ENCODE data around the gene TM4SF1. TPM values are rescaled to one million over a fixed set of nuclear protein-coding genes. Genes with fewer than 3 reads are reported as not detected.
"Not testable (repeated sequence)": the region's sequence is repeated elsewhere in the genome, so short reads cannot be mapped to it uniquely, and the experiment has no call there.

The TM4SF1 gene
- total RNA-seq, 1 experiment from 2014 or later = 27.7 TPM

DNA sequence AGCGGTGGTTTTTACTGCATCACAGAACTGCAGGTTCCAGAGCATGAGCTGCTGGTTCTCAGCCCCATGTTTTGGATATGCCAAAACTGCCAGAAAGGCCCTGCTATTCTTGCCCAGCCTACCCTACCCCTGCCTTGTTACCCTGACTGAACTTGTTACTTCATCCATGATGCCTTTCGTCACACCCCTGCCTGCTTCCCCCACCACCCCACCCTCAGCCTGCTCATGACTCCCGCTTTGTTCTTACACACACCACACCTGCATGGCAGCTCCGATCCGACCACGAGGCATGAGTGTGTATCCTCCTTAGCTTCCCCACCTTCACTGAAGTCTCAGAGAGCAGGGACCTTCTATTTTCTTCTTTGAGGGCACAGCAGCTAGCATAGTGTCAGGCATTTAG, 5.1 kb upstream of the TM4SF1 start:
- H3K4me1 Mint-ChIP-seq (ENCODE audit: insufficient read depth, unreplicated experiment) = peaks cover 51% of the 10 kb centered on the region
- no peak for DNase-seq (ENCODE audit: unreplicated experiment)
- intact Hi-C loops (cut with micrococcal nuclease) = no loop called here
- peaks cover 5% of the 10 kb centered on the region for H3K36me3 Mint-ChIP-seq (ENCODE audit: insufficient read depth, unreplicated experiment)
- POLR2A ChIA-PET = interaction anchor here (0.7 to 10.0 kb wide), 5 partner anchors 8 to 369 kb away, joined by 3 to 217 read pairs (median 4); partner anchors contain the start of genes TM4SF1 and TM4SF4
- no peaks in the 10 kb centered on the region for H3K27me3 Mint-ChIP-seq (ENCODE audit: insufficient read depth, unreplicated experiment)
- no peaks in the 10 kb centered on the region for H3K9me3 Mint-ChIP-seq (ENCODE audit: unreplicated experiment)
- no TSS peak for BruUV-seq (replicated peaks)
- TF ChIP-seq CTCF (IDR thresholded peaks at IDR 0.05; ENCODE audit: unreplicated experiment) = no peak
- no peak overlapping the region for H3K4me3 Mint-ChIP-seq (ENCODE audit: unreplicated experiment)
- H3K27ac Mint-ChIP-seq (ENCODE audit: low read depth, unreplicated experiment) = no peak overlapping the region
- CTCF ChIA-PET = interaction anchor here (1.0 to 1.3 kb wide), 3 partner anchors 9 to 165 kb away, joined by 3 to 6 read pairs (median 3); no protein-coding TSS in a partner anchor

GRCh38 chr3:149382101-149382467, 4.6 kb upstream of the TM4SF1 start:
- peaks cover 5% of the 10 kb centered on the region for H3K36me3 Mint-ChIP-seq (ENCODE audit: insufficient read depth, unreplicated experiment)
- ChIA-PET POLR2A (interaction anchor here (0.6 to 10.0 kb wide), 3 partner anchors 8 to 1130 kb away, joined by 3 to 217 read pairs (median 29); partner anchors contain the start of genes TM4SF1 and TM4SF4), CTCF (interaction anchor here (1.0 to 1.3 kb wide), 3 partner anchors 10 to 166 kb away, joined by 3 to 6 read pairs (median 3); no protein-coding TSS in a partner anchor)
- no peak for DNase-seq (ENCODE audit: unreplicated experiment)
- no peak overlapping the region for H3K4me3 Mint-ChIP-seq (ENCODE audit: unreplicated experiment)
- no TSS peak for BruUV-seq (replicated peaks)
- no peaks in the 10 kb centered on the region for H3K9me3 Mint-ChIP-seq (ENCODE audit: unreplicated experiment)
- H3K27me3 Mint-ChIP-seq (ENCODE audit: insufficient read depth, unreplicated experiment) = no peaks in the 10 kb centered on the region
- intact Hi-C loops (cut with micrococcal nuclease) = no loop called here
- no peak for TF ChIP-seq CTCF (IDR thresholded peaks at IDR 0.05; ENCODE audit: unreplicated experiment)
- H3K27ac Mint-ChIP-seq (ENCODE audit: low read depth, unreplicated experiment) = peak overlapping the region; percentile 36
- H3K4me1 Mint-ChIP-seq (ENCODE audit: insufficient read depth, unreplicated experiment) = peaks cover 47% of the 10 kb centered on the region

DNA sequence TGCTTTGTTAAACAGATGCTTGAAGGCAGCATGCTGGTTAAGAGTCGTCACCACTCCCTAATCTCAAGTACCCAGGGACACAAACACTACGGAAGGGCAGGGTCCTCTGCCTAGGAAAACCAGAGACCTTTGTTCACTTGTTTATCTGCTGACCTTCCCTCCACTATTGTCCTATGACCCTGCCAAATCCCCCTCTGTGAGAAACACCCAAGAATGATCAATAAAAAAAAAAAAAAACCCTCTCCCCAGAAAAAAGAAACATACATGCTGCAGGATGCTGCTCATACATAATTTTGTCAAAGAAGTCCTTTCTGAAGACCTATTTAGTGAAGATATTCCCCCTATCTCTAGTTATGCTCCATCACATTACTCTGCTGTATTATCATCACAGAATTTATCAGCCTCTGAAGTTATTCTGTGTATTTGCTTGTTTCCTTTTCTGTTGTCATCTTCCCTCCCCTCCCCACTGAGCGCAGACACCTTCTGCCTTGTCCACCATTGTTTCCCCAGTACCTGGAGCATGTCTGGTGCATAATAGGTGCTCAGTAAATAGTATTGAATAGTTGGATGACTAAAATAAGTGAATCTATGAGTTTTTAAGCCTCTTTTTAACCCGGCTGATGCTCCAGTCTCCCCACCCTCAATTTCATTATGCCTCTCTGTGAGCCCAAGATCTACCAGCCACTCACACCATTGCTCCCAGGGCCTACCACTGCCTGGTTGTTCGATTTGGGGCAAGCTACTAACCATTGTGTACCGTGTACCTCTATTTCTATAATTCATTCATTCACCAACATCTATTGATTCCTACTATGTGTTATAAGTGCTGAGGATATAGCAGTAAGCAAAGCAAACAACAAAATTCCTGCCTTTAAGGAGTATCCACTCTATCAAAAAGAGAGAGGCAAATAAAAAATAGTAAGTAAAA, 4.0 kb upstream of the TM4SF1 start:
- DNase-seq (ENCODE audit: unreplicated experiment) = no peak
- Mint-ChIP-seq H3K4me1 (ENCODE audit: insufficient read depth, unreplicated experiment) (peaks cover 41% of the 10 kb centered on the region), H3K4me3 (ENCODE audit: unreplicated experiment) (no peak overlapping the region), H3K27me3 (ENCODE audit: insufficient read depth, unreplicated experiment) (no peaks in the 10 kb centered on the region), H3K27ac (ENCODE audit: low read depth, unreplicated experiment) (peak overlapping the region; percentile 36), H3K36me3 (ENCODE audit: insufficient read depth, unreplicated experiment) (peaks cover 5% of the 10 kb centered on the region), H3K9me3 (ENCODE audit: unreplicated experiment) (no peaks in the 10 kb centered on the region)
- intact Hi-C loops (cut with micrococcal nuclease) = no loop called here
- TF ChIP-seq CTCF (IDR thresholded peaks at IDR 0.05; ENCODE audit: unreplicated experiment) = no peak
- no TSS peak for BruUV-seq (replicated peaks)
- CTCF ChIA-PET = no interaction called here
- POLR2A ChIA-PET = interaction anchor here (0.6 to 10.0 kb wide), 3 partner anchors 7 to 1129 kb away, joined by 3 to 217 read pairs (median 29); partner anchors contain the start of genes TM4SF1 and TM4SF4

DNA sequence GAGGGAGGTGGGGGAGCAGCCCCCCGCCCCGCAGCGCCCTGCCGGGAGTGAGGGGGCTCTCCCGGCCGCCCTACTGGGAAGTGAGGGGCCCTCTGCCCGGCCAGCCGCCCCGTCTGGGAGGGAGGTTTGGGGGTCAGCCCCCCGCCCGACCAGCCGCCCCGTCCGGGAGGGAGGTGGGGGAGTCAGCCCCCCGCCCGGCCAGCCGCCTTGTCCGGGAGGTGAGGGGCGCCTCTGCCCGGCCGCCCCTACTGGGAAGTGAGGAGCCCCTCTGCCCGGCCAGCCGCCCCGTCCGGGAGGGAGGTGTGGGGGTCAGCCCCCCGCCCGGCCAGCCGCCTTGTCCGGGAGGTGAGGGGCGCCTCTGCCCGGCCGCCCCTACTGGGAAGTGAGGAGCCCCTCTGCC, 2.8 kb upstream of the TM4SF1 start:
- H3K27ac Mint-ChIP-seq (ENCODE audit: low read depth, unreplicated experiment); H3K4me3 Mint-ChIP-seq (ENCODE audit: unreplicated experiment); H3K36me3 Mint-ChIP-seq (ENCODE audit: insufficient read depth, unreplicated experiment); BruUV-seq (replicated peaks); DNase-seq (ENCODE audit: unreplicated experiment); H3K9me3 Mint-ChIP-seq (ENCODE audit: unreplicated experiment); H3K27me3 Mint-ChIP-seq (ENCODE audit: insufficient read depth, unreplicated experiment); POLR2A ChIA-PET; intact Hi-C loops (cut with micrococcal nuclease); CTCF ChIA-PET: not testable (repeated sequence)
- peaks cover 36% of the 10 kb centered on the region for H3K4me1 Mint-ChIP-seq (ENCODE audit: insufficient read depth, unreplicated experiment)

Measured in MCF 10A (cell line).